SU-DHL-6 (cell line): ENCODE data around the gene TUBA3E.
"Not testable (repeated sequence)": the region's sequence is repeated elsewhere in the genome, so short reads cannot be mapped to it uniquely, and the experiment has no call there.

Experiments used
- H2AFZ ChIP-seq: fragments of 200-600 bp; sonication (generic); 2 replicates; pipeline ENCODE4 v1.6.1; 2014; ENCODE audit warnings: low read depth, mild to moderate bottlenecking, moderate library complexity, mixed read lengths, antibody characterized with exemption, low read length; ENCODE audit not compliant: severe bottlenecking
- H3F3A ChIP-seq: fragments of 200-600 bp; shearing (Covaris generic); 2 replicates; pipeline ENCODE4 v1.6.0; 2016; ENCODE audit warnings: antibody characterized with exemption, mild to moderate bottlenecking; ENCODE audit not compliant: insufficient read depth
- H3K27ac ChIP-seq: fragments of 200-600 bp; sonication (generic); 2 replicates; pipeline ENCODE4 v1.5.1; 2016; ENCODE audit warnings: low read depth, mild to moderate bottlenecking, low read length, moderate library complexity, mixed read lengths
- H3K27me3 ChIP-seq: fragments of 200-600 bp; sonication (generic), shearing (Covaris generic); 2 replicates; pipeline ENCODE4 v1.6.0; 2014; ENCODE audit warnings: mild to moderate bottlenecking, low read length
- H3K36me3 ChIP-seq: fragments of 200-600 bp; sonication (generic); 2 replicates; pipeline ENCODE4 v1.6.1; 2014; ENCODE audit warnings: mild to moderate bottlenecking, low read length, mixed read lengths
- H3K4me2 ChIP-seq: fragments of 300-600, 200-600 bp; shearing (Covaris generic), sonication (generic); 2 replicates; pipeline ENCODE4 v1.6.0; 2014; ENCODE audit warnings: low read length, low read depth, mild to moderate bottlenecking; ENCODE audit not compliant: poor library complexity, severe bottlenecking
- H3K4me3 ChIP-seq: fragments of 200-600 bp; sonication (generic); 2 replicates; pipeline ENCODE4 v1.5.1; 2014; ENCODE audit warnings: antibody characterized with exemption, low read length, mild to moderate bottlenecking, mixed read lengths; ENCODE audit not compliant: insufficient read depth, poor library complexity, severe bottlenecking
- H3K79me2 ChIP-seq: fragments of 200-600 bp; sonication (generic); 2 replicates; pipeline ENCODE4 v1.6.1; 2014; ENCODE audit warnings: mild to moderate bottlenecking, low read length, moderate library complexity; ENCODE audit not compliant: insufficient read depth
- H3K9ac ChIP-seq: fragments of 200-600 bp; sonication (generic); 2 replicates; pipeline ENCODE4 v1.7.0; 2014; ENCODE audit warnings: mild to moderate bottlenecking, low read length
- H3K9me2 ChIP-seq: fragments of 200-600 bp; sonication (generic); replicated peaks from 2 replicates; pipeline ENCODE4 v1.6.1; 2014; ENCODE audit warnings: low read length; ENCODE audit not compliant: insufficient read depth
- H3K9me3 ChIP-seq: fragments of 200-600 bp; sonication (generic); 2 replicates; pipeline ENCODE4 v1.6.1; 2014; ENCODE audit warnings: low read length, mixed read lengths; ENCODE audit not compliant: insufficient read depth
- H4K20me1 ChIP-seq: fragments of 200-600 bp; sonication (generic); 2 replicates; pipeline ENCODE4 v1.6.1; 2014; ENCODE audit warnings: low read depth, mild to moderate bottlenecking, antibody characterized with exemption, low read length, moderate library complexity, mixed read lengths

Gene TUBA3E

DNA sequence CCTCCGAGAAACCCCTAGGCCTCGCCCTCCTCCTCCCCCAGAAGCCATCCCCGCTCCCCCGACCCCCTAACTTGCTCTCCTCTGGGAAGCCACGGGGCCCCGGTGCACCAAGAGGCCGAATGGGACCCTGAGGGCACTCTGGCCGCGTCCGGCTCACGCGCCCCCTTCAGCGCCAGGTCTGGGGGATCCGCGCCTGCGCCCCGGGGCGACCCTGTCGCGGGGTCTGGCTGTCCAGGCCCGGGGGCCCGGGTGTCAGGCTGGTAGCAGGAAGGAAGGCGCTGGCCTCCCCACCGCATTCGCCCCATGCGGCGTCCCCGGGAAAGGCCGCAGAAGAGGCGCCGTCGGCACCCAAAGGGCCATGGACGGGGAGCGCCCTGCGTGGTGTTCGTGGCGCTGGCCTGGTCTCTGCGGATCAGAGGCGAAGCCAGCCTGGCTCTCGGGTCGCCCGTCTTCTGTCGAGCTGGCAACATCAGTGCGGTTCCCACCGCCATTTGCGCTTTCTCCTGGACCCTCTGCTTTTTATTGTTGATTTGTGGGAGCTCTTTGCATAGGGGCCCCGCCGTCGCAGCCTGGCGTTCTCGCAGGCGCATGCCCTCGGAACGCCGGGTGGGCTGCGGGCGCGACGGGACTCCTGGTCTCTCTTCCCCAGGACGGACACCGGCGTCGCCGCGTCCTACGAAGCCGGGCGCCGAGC, 30.4 kb upstream of the TUBA3E start:
- not testable (repeated sequence) for H3K4me2 ChIP-seq, H3K9me2 ChIP-seq, H3K36me3 ChIP-seq, H3K79me2 ChIP-seq, H3K9ac ChIP-seq, H4K20me1 ChIP-seq, H3K4me3 ChIP-seq, H3K27me3 ChIP-seq, H3K27ac ChIP-seq, H3K9me3 ChIP-seq, H2AFZ ChIP-seq, H3F3A ChIP-seq

- H3K9me2 ChIP-seq, H3K79me2 ChIP-seq, H4K20me1 ChIP-seq, H3K4me2 ChIP-seq, H3K36me3 ChIP-seq, H3K4me3 ChIP-seq, H3K27me3 ChIP-seq, H2AFZ ChIP-seq, H3K27ac ChIP-seq, H3K9me3 ChIP-seq, H3K9ac ChIP-seq, H3F3A ChIP-seq: not testable (repeated sequence)
Observed at GRCh38 chr2:130228005-130228404, 29.8 kb upstream of the TUBA3E start.

GRCh38 chr2:130222523-130222922, 24.3 kb upstream of the TUBA3E start:
- not testable (repeated sequence) for H3K27ac ChIP-seq, H3K9ac ChIP-seq, H3K4me3 ChIP-seq, H3K9me3 ChIP-seq, H3K9me2 ChIP-seq, H2AFZ ChIP-seq, H3K27me3 ChIP-seq, H3K79me2 ChIP-seq, H4K20me1 ChIP-seq, H3K36me3 ChIP-seq, H3F3A ChIP-seq, H3K4me2 ChIP-seq

GRCh38 chr2:130220505-130220904, 22.3 kb upstream of the TUBA3E start:
- H3K4me3 ChIP-seq, H3K27ac ChIP-seq, H4K20me1 ChIP-seq, H3K4me2 ChIP-seq, H3F3A ChIP-seq, H3K9me3 ChIP-seq, H2AFZ ChIP-seq, H3K36me3 ChIP-seq, H3K79me2 ChIP-seq, H3K9me2 ChIP-seq, H3K9ac ChIP-seq, H3K27me3 ChIP-seq: not testable (repeated sequence)

GRCh38 chr2:130219147-130219546, 20.9 kb upstream of the TUBA3E start:
- H3K27me3 ChIP-seq, H4K20me1 ChIP-seq, H3K9ac ChIP-seq, H3K4me3 ChIP-seq, H3K27ac ChIP-seq, H3K36me3 ChIP-seq, H3K4me2 ChIP-seq, H3K79me2 ChIP-seq, H3F3A ChIP-seq, H3K9me3 ChIP-seq, H3K9me2 ChIP-seq, H2AFZ ChIP-seq: not testable (repeated sequence)

DNA sequence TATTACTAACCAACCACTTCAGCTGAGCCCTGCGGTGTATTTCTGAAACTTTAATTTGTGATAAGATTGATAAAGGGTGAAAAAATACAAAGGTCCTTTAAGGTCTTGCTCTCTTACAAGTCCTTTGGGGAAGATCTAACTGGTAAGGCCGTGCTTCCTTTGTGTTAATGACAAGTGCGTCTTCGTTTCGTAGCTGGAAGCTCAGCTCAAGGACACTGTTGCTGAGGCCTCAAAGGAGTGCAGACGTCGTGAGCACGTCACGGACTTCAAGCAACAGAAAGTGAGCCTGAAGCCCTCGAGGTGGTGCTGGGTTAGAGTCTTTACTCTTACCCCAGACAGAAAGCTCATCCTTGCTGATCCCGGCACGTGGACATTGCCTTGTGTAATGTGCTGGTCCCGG, 8.8 kb upstream of the TUBA3E start:
- H3K4me3 ChIP-seq, H3F3A ChIP-seq, H3K9me2 ChIP-seq, H3K27ac ChIP-seq, H4K20me1 ChIP-seq, H3K9ac ChIP-seq, H3K4me2 ChIP-seq, H3K36me3 ChIP-seq, H3K79me2 ChIP-seq, H3K9me3 ChIP-seq, H3K27me3 ChIP-seq, H2AFZ ChIP-seq: not testable (repeated sequence)

DNA sequence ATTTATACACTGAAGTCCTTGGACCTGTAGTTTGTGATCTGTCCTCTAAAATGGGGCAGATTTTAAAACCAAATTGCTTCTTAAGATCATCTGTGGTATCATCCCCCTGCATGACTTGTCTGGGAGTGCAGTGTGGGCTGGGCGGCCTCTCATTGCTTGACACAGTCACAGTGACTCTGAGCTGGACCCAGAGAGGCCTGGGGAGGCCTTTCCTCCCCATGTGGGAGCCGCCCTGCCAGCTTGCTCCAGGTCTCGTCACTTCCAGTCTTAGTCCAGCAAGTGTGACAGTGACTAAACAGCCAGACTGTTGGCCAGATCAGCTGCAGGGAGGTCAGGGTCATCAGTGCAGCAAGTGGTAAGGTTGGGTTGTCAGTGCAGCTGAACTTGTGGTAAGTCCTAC, 4.9 kb upstream of the TUBA3E start:
- H2AFZ ChIP-seq, H3K27ac ChIP-seq, H3K9me3 ChIP-seq, H3K27me3 ChIP-seq, H3K36me3 ChIP-seq, H4K20me1 ChIP-seq, H3K79me2 ChIP-seq, H3K4me2 ChIP-seq, H3K9me2 ChIP-seq, H3F3A ChIP-seq, H3K9ac ChIP-seq, H3K4me3 ChIP-seq: not testable (repeated sequence)

GRCh38 chr2:130202518-130202917, 4.3 kb upstream of the TUBA3E start:
- H3K79me2 ChIP-seq, H3K9ac ChIP-seq, H3K27ac ChIP-seq, H3K27me3 ChIP-seq, H3F3A ChIP-seq, H2AFZ ChIP-seq, H3K4me3 ChIP-seq, H3K4me2 ChIP-seq, H3K9me3 ChIP-seq, H3K9me2 ChIP-seq, H4K20me1 ChIP-seq, H3K36me3 ChIP-seq: not testable (repeated sequence)
